OCI-LY1 (cell line): ENCODE measurements around the gene NDUFS8.
A peak's percentile ranks its signal among the peaks of the same experiment; 100 is the strongest.

Experiments
- H2AFZ ChIP-seq: fragments of 200-600 bp; sonication (generic), shearing (Covaris generic); 2 replicates; pipeline ENCODE4 v1.6.0; 2014; ENCODE audit warnings: antibody characterized with exemption, mild to moderate bottlenecking, low read length
- H3F3A ChIP-seq: fragments of 200-600 bp; sonication (generic), shearing (Covaris generic); 2 replicates; pipeline ENCODE4 v1.6.0; 2014; ENCODE audit warnings: mild to moderate bottlenecking, antibody characterized with exemption, low read length, moderate library complexity; ENCODE audit not compliant: insufficient read depth
- H3K27ac ChIP-seq: fragments of 200-600 bp; sonication (generic); 2 replicates; pipeline ENCODE4 v1.5.1; 2014; ENCODE audit warnings: low read length, mixed run types, mild to moderate bottlenecking, low read depth; ENCODE audit not compliant: poor library complexity, severe bottlenecking
- H3K27me3 ChIP-seq: fragments of 200-600 bp; sonication (generic); 2 replicates; pipeline ENCODE4 v1.6.0; 2014; ENCODE audit warnings: antibody characterized with exemption, mild to moderate bottlenecking, low read length, moderate library complexity; ENCODE audit not compliant: insufficient read depth
- H3K36me3 ChIP-seq: fragments of 200-600 bp; sonication (generic); 2 replicates; pipeline ENCODE4 v1.6.1; 2014; ENCODE audit warnings: mild to moderate bottlenecking, antibody characterized with exemption, low read length, moderate library complexity, mixed read lengths; ENCODE audit not compliant: insufficient read depth
- H3K4me1 ChIP-seq: fragments of 200-600 bp; sonication (generic); 2 replicates; pipeline ENCODE4 v1.5.1; 2014; ENCODE audit warnings: mild to moderate bottlenecking, low read length, moderate library complexity; ENCODE audit not compliant: insufficient read depth, severe bottlenecking
- H3K4me2 ChIP-seq: fragments of 200-600 bp; sonication (generic), shearing (Covaris generic); 2 replicates; pipeline ENCODE4 v1.6.1; 2014; ENCODE audit warnings: low read length
- H3K4me3 ChIP-seq: fragments of 200-600 bp; sonication (generic); 2 replicates; pipeline ENCODE4 v1.5.1; 2014; ENCODE audit warnings: low read length, low read depth, mild to moderate bottlenecking, mixed read lengths; ENCODE audit not compliant: poor library complexity, severe bottlenecking
- H3K79me2 ChIP-seq: fragments of 200-600 bp; shearing (Covaris generic); 2 replicates; pipeline ENCODE4 v1.6.1; 2016; ENCODE audit warnings: mixed run types, low read length, mixed read lengths; ENCODE audit not compliant: insufficient read depth
- H3K9ac ChIP-seq: fragments of 200-600 bp; sonication (generic), shearing (Covaris generic); 2 replicates; pipeline ENCODE4 v1.6.1; 2014; ENCODE audit warnings: mild to moderate bottlenecking, low read length, mixed read lengths
- H3K9me2 ChIP-seq: fragments of 200-600 bp; sonication (generic), shearing (Covaris generic); 2 replicates; pipeline ENCODE4 v1.6.1; 2014; ENCODE audit warnings: low read depth, mild to moderate bottlenecking, low read length, mixed read lengths
- H3K9me3 ChIP-seq: fragments of 200-600 bp; shearing (Covaris generic); 2 replicates; pipeline ENCODE4 v1.6.1; 2014; ENCODE audit warnings: low read length, mixed read lengths
- H4K20me1 ChIP-seq: fragments of 200-600 bp; sonication (generic), shearing (Covaris generic); 2 replicates; pipeline ENCODE4 v1.6.0; 2016; ENCODE audit warnings: mild to moderate bottlenecking, low read length; ENCODE audit not compliant: insufficient read depth
- EZH2 ChIP-seq: fragments of 200-600 bp; sonication (generic), shearing (Covaris generic); IDR thresholded peaks from 2 replicates; pipeline ENCODE4 v1.8.0; 2017; ENCODE audit warnings: borderline replicate concordance, mixed run types, mild to moderate bottlenecking, antibody characterized with exemption, low read length, moderate library complexity, mixed read lengths
- TF ChIP-seq, protein P1 (sequence below): fragments of 200-600 bp; sonication (generic), shearing (Covaris generic); IDR thresholded peaks from 2 replicates; pipeline ENCODE4 v1.5.1; 2017; ENCODE audit warnings: mild to moderate bottlenecking, antibody characterized with exemption, low read length, moderate library complexity, mixed read lengths

NDUFS8 gene

DNA sequence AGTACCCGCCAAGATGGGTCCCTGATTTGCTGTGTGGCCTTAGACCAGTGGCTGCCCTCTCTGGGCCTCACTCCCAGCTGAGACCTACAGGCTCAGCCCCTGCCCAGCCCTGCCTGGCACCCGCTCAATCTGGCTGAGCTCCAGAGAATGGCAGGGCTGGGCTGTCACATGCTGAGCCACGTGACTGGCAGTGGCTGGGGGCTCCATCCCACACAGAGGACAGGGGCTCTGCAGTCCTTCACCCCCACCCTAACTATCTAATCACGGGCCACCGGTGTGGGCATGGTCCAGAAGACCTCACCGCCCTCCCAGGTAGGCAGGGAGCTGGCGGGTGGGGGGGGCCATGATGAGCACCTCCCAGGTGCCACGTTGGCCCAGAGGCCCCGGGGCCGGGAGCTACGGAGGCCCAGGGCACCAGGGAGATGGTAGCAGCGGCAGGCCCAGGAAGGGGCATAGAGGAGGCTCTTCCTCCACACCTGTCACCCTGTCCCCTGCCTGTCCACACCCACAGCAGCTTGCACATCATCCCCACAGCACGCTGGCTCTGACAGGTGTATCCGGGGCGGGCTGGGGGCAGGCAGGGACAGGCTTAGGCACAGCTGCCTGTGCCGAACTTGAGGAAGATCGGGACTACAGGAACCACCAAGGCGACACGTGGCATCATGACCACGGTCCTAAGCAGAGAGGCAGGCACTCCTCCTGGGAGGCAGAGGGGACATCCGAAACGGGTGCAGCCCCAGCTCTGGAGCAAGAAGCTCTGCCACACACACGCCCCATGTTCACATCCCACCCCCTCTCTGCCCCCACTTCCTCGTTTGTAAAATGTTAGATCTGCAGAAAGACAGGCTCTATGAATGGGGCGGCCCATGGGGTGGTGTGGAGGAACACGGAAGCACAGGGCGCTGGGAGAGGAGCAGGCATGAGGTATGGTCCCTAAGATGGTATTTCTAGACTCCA, 21.8 kb upstream of the NDUFS8 start:
- H3K4me2 ChIP-seq: peak overlapping the region; percentile 7; the same call in 1 of the 2 replicates
- H2AFZ ChIP-seq: no peak overlapping the region
- H3K4me1 ChIP-seq: peaks cover 29% of the 10 kb centered on the region
- no peaks in the 10 kb centered on the region for H4K20me1 ChIP-seq
- H3K79me2 ChIP-seq: no peaks in the 10 kb centered on the region
- H3K36me3 ChIP-seq: no peaks in the 10 kb centered on the region
- H3K9me2 ChIP-seq: no peaks in the 10 kb centered on the region
- H3K4me3 ChIP-seq: peak overlapping the region; percentile 4
- H3K27me3 ChIP-seq: no peaks in the 10 kb centered on the region
- no peaks in the 10 kb centered on the region for H3F3A ChIP-seq
- TF ChIP-seq EZH2: no peak
- TF ChIP-seq, protein P1, sequence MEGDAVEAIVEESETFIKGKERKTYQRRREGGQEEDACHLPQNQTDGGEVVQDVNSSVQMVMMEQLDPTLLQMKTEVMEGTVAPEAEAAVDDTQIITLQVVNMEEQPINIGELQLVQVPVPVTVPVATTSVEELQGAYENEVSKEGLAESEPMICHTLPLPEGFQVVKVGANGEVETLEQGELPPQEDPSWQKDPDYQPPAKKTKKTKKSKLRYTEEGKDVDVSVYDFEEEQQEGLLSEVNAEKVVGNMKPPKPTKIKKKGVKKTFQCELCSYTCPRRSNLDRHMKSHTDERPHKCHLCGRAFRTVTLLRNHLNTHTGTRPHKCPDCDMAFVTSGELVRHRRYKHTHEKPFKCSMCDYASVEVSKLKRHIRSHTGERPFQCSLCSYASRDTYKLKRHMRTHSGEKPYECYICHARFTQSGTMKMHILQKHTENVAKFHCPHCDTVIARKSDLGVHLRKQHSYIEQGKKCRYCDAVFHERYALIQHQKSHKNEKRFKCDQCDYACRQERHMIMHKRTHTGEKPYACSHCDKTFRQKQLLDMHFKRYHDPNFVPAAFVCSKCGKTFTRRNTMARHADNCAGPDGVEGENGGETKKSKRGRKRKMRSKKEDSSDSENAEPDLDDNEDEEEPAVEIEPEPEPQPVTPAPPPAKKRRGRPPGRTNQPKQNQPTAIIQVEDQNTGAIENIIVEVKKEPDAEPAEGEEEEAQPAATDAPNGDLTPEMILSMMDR: no peak
- no peak overlapping the region for H3K27ac ChIP-seq
- no peak overlapping the region; the same call in 1 of the 2 replicates for H3K9ac ChIP-seq
- no peaks in the 10 kb centered on the region for H3K9me3 ChIP-seq

DNA sequence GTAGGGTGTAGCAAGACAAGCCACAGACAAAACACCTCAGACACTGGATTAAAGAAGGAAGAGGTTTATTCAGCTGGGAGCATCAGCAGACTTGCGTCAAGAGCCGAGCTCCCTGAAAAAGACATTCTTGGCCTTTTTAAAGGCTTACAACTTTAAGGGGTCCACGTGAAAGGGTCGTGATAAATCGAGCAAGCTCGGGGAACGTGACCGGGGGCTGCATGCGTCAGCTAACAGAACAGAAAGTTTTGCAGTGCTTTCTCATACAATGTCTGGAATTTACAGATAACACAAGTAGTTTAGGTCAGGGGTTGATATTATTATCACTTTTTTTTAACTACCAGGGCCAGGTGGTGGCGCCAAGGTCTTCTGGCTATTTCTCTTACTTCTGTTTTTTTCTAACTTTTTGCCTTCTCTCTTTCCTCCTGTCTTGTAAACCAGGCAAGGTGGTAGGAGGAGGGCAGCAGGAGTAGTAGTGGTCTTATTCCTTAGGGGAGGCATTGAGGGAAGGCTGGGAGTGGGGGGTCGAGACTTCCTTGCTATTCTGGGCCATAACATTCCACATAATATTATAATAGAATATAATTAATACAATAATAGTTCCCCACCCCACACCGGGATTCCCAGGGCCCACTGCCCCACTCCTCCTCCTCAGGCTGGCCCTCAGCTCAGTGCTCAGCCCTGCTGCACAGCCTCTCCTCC, 20.9 kb upstream of the NDUFS8 start:
- no peak overlapping the region for H3K4me2 ChIP-seq
- H3K4me3 ChIP-seq: no peak overlapping the region
- no peak overlapping the region for H2AFZ ChIP-seq
- H3K4me1 ChIP-seq: peaks cover 24% of the 10 kb centered on the region
- TF ChIP-seq EZH2: no peak
- TF ChIP-seq, protein P1: peak; percentile 47
- H3K27me3 ChIP-seq: no peaks in the 10 kb centered on the region
- H3K27ac ChIP-seq: no peak overlapping the region
- H3K9ac ChIP-seq: no peak overlapping the region
- H3K9me2 ChIP-seq: no peaks in the 10 kb centered on the region
- no peaks in the 10 kb centered on the region for H3K79me2 ChIP-seq
- no peaks in the 10 kb centered on the region for H3F3A ChIP-seq
- H3K9me3 ChIP-seq: no peaks in the 10 kb centered on the region
- H3K36me3 ChIP-seq: no peaks in the 10 kb centered on the region
- no peaks in the 10 kb centered on the region for H4K20me1 ChIP-seq

DNA sequence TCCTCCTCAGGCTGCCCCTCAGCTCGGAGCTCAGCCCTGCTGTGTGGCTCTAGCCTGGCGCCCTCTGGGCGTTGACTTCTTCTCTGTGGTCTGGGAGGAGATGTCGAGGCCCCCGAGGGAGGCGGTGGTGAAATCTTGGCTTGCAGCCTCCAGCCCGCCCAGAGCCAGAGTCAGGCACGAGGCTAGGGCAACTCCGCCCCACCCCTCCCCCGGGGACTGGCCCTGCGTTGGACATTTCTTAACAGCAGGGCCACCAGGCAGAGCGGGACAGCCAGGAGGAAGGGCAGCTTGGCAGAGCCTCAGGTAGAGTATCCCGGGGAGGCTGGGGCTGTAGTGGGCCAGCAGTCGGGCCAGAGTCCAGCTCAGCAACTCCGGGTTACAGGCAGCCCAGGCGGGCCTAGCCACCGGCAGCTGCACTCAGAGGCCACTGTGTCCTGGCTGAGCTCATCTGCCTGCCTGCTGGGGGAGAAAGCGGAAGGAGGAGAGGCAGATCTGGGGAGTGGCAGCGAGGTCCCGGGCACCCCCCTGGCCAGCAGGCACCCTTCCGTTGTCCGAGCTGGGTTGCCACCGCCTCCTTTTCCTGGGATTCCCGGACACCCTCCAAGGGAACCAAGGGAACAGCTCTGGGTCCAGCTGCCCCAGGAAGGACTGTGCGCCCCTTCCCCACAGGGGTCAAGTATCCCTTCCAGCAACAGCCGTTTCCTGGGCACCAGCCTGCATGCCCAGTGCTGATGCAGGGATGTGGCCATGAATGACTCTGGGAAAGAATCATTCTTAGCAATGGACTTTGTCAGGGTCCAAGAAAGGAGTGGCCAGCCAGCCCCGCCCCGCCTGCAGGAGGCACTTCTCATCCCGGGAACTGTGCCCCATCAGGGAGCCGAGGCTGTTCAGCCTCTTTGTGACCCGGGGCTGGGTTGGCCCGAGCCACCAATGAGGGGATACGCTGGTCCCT, 20.1 kb upstream of the NDUFS8 start, which contains the start of gene ALDH3B1:
Gene ALDH3B1, plus strand, starts transcription at position 238 of the 952 bp plus-strand sequence. CDS start 4,971 bp downstream, outside the sequence.
- Histone ChIP-seq H3K4me1 (peaks cover 24% of the 10 kb centered on the region), H3K27ac (no peak within 1 kb of the TSS), H2AFZ (no peak within 1 kb of the TSS), H4K20me1 (no peaks in the 10 kb centered on the region), H3K4me2 (no peak within 1 kb of the TSS), H3K9me3 (no peaks in the 10 kb centered on the region), H3K9me2 (no peaks in the 10 kb centered on the region), H3K27me3 (no peaks in the 10 kb centered on the region), H3K36me3 (no peaks in the 10 kb centered on the region), H3K79me2 (no peaks in the 10 kb centered on the region), H3K9ac (no peak within 1 kb of the TSS), H3K4me3 (no peak within 1 kb of the TSS), H3F3A (no peaks in the 10 kb centered on the region)
- TF ChIP-seq, protein P1: no peak
- TF ChIP-seq EZH2: no peak
